GM21423 (cell line): ENCODE results near the gene MMP17.
"Not testable (repeated sequence)": the region's sequence is repeated elsewhere in the genome, so short reads cannot be mapped to it uniquely, and the experiment has no call there.

Experiments used
- ATAC-seq: cut with Tn5 transposase; IDR thresholded peaks from one replicate; pipeline ENCODE4 v1.9.1; 2021; ENCODE audit warnings: mild to moderate bottlenecking, moderate library complexity; ENCODE audit not compliant: unreplicated experiment

Gene MMP17

GRCh38 chr12:131799828-131800593 lies 28.2 kb upstream of the MMP17 start:
- no peak for ATAC-seq

- no peak for ATAC-seq
Measured at GRCh38 chr12:131800594-131801135, 27.5 kb upstream of the MMP17 start.

GRCh38 chr12:131801254-131801866 lies 26.8 kb upstream of the MMP17 start:
- ATAC-seq = no peak

- ATAC-seq = no peak
Measured at GRCh38 chr12:131803961-131804521, 24.2 kb upstream of the MMP17 start.

- no peak for ATAC-seq
Measured at GRCh38 chr12:131805421-131805820, 22.8 kb upstream of the MMP17 start.

GRCh38 chr12:131806674-131807073 lies 21.5 kb upstream of the MMP17 start:
- no peak for ATAC-seq

GRCh38 chr12:131808744-131809371 lies 19.3 kb upstream of the MMP17 start:
- ATAC-seq = peak; percentile 52

GRCh38 chr12:131809476-131810254 lies 18.5 kb upstream of the MMP17 start:
- not testable (repeated sequence) for ATAC-seq

- no peak for ATAC-seq
Measured at GRCh38 chr12:131810726-131811125, 17.5 kb upstream of the MMP17 start.

- no peak for ATAC-seq
Measured at GRCh38 chr12:131815131-131815530, 13.1 kb upstream of the MMP17 start.

GRCh38 chr12:131816495-131816894 lies 11.7 kb upstream of the MMP17 start:
- no peak for ATAC-seq

- no peak for ATAC-seq
Measured at GRCh38 chr12:131817241-131817640, 11.0 kb upstream of the MMP17 start.

GRCh38 chr12:131818821-131819585 lies 9.2 kb upstream of the MMP17 start:
- no peak for ATAC-seq

GRCh38 chr12:131824450-131824849 lies 3.7 kb upstream of the MMP17 start:
- no peak for ATAC-seq

- no peak for ATAC-seq
Measured at GRCh38 chr12:131825146-131825892, 2.9 kb upstream of the MMP17 start.

- ATAC-seq = no peak
Measured at GRCh38 chr12:131826097-131826928, 1.9 kb upstream of the MMP17 start.

GRCh38 chr12:131828671-131829355 lies 620 bp downstream of the MMP17 start:
- no peak for ATAC-seq

GRCh38 chr12:131829356-131829747 lies 1.2 kb downstream of the MMP17 start:
- no peak for ATAC-seq
